HFFc6 (cell line): Measurements from ENCODE around the gene TWIST2. TPM values are rescaled to one million over a fixed set of nuclear protein-coding genes. Genes with fewer than 3 reads are reported as not detected.
A peak's percentile ranks its signal among the peaks of the same experiment; 100 is the strongest.

ENCODE experiments used
- DNase-seq: peaks from one replicate; pipeline ENCODE4 v3.0.0-alpha.2; 2018
- H3K27ac Mint-ChIP-seq: 2 replicates; pipeline ENCODE4 v1.8.0; 2020; ENCODE audit warnings: mild to moderate bottlenecking, mixed read lengths
- H3K27me3 Mint-ChIP-seq: 2 replicates; pipeline ENCODE4 v1.8.0; 2021; ENCODE audit warnings: mild to moderate bottlenecking, moderate library complexity, mixed read lengths; ENCODE audit not compliant: insufficient read depth
- H3K36me3 Mint-ChIP-seq: 2 replicates; pipeline ENCODE4 v1.8.0; 2021; ENCODE audit warnings: low read depth, mixed read lengths
- H3K4me1 Mint-ChIP-seq: 2 replicates; pipeline ENCODE4 v1.8.0; 2020; ENCODE audit warnings: low read depth, mixed read lengths
- H3K4me3 Mint-ChIP-seq: 2 replicates; pipeline ENCODE4 v1.8.0; 2020; ENCODE audit warnings: mild to moderate bottlenecking, moderate library complexity, mixed read lengths
- H3K9me3 Mint-ChIP-seq: 2 replicates; pipeline ENCODE4 v1.8.0; 2020; ENCODE audit warnings: mild to moderate bottlenecking, mixed read lengths
- total RNA-seq, 6 experiments: library from RNA; stranded (reverse); fragmentation: NEBNext Ultra II Directional; extraction: Animal tissue kit (Norgen Biotek cat#: 25700); gene quantifications; 2 replicates in 1 of 6; 3 replicates in 5 of 6; pipeline ENCODE4 v1.2.3, GENCODE V29; 2021
- TF ChIP-seq, protein P1 (sequence below): fragments of 200-600 bp; sonication (generic); IDR thresholded peaks from 2 replicates; pipeline ENCODE4 v1.5.0; 2021; ENCODE audit warnings: antibody characterized with exemption, mild to moderate bottlenecking

TWIST2 gene
- total RNA-seq, 6 experiments from 2014 or later = 127 to 146 (median 137) TPM

DNA sequence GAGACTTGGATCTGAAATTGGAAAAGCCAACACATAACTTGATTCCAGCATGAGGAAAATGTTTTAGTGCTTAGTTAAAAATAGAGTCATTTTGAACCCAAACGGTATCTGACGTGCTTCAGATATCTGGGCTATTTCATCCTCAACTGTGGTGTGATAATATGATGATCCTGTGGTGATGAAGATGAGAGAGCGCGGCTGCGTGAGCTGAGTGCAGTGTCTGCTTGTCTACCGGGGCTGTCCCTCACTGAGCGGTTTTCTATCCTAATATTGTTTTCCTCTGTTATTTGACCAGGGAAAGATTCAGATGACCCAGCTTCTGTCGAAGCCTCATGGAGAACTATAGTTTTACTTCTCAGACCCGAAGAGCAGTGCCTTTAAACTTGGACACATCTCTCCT is 5.8 kb downstream of the TWIST2 start:
- Mint-ChIP-seq H3K4me1 (peaks cover 75% of the 10 kb centered on the region), H3K36me3 (peaks cover 81% of the 10 kb centered on the region), H3K27me3 (peaks cover 9% of the 10 kb centered on the region), H3K27ac (peak overlapping the region; percentile 98), H3K9me3 (no peaks in the 10 kb centered on the region), H3K4me3 (peak overlapping the region; percentile 90)
- TF ChIP-seq, protein P1, sequence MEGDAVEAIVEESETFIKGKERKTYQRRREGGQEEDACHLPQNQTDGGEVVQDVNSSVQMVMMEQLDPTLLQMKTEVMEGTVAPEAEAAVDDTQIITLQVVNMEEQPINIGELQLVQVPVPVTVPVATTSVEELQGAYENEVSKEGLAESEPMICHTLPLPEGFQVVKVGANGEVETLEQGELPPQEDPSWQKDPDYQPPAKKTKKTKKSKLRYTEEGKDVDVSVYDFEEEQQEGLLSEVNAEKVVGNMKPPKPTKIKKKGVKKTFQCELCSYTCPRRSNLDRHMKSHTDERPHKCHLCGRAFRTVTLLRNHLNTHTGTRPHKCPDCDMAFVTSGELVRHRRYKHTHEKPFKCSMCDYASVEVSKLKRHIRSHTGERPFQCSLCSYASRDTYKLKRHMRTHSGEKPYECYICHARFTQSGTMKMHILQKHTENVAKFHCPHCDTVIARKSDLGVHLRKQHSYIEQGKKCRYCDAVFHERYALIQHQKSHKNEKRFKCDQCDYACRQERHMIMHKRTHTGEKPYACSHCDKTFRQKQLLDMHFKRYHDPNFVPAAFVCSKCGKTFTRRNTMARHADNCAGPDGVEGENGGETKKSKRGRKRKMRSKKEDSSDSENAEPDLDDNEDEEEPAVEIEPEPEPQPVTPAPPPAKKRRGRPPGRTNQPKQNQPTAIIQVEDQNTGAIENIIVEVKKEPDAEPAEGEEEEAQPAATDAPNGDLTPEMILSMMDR = no peak
- DNase-seq = no peak

DNA sequence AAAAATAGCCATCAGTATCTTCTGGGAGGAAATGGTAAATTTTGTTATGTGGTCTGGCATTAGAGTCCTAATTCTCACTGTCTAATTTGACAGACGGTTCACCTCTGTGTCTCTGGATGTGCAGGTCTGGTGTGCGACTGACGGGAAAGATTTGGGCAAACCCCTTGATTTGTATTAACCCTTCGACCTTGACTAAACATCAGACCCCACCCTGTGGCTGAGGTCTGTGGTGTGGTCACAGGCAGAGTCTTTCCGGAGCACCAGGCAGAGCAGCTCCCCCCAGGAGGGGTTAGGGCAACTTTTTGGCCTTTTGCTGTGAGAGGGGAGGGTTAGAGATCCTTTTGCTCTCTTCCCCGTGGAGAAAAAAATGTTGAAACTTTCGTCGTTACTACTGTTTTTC is 6.4 kb downstream of the TWIST2 start:
- Mint-ChIP-seq H3K36me3 (peaks cover 85% of the 10 kb centered on the region), H3K4me1 (peaks cover 80% of the 10 kb centered on the region), H3K9me3 (no peaks in the 10 kb centered on the region), H3K27me3 (peaks cover 9% of the 10 kb centered on the region), H3K4me3 (peak overlapping the region; percentile 90), H3K27ac (peak overlapping the region; percentile 98)
- no peak for DNase-seq
- TF ChIP-seq, protein P1 = no peak

DNA sequence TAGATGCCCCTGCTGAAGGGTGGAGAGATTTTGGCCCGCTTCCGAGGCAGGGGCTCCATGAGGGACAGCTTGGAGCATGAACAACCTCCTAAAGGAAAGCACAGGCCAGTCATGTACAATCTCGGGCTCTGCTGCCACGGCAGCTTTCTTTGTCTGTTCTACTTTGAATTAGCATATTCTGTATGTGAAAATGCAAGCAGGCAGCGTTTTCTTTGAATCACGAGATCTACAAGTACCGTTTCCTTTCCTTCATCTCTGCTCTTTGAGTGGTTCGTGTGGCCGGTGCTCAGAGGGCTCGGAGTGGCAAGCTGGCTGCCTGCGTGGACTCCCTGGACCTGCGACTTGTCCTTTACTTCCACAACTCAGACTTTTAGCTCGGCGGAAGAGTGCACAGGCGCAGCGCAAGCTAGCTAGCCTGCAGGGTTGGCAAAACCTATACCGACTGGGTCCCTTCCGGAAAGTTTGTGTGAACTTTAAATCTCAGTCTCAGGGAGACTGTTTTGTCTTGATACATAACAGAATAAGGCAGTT is 6.9 kb downstream of the TWIST2 start:
- Mint-ChIP-seq H3K9me3 (no peaks in the 10 kb centered on the region), H3K36me3 (peaks cover 87% of the 10 kb centered on the region), H3K4me3 (peak overlapping the region; percentile 90), H3K27ac (peak overlapping the region; percentile 98), H3K27me3 (peaks cover 11% of the 10 kb centered on the region), H3K4me1 (peaks cover 86% of the 10 kb centered on the region)
- TF ChIP-seq, protein P1 = no peak
- no peak for DNase-seq

- Mint-ChIP-seq H3K4me1 (peaks cover 91% of the 10 kb centered on the region), H3K36me3 (peaks cover 87% of the 10 kb centered on the region), H3K27me3 (peaks cover 12% of the 10 kb centered on the region), H3K4me3 (peak overlapping the region; percentile 90), H3K9me3 (no peaks in the 10 kb centered on the region), H3K27ac (peak overlapping the region; percentile 98)
- DNase-seq = no peak
- TF ChIP-seq, protein P1 = no peak
Measured at GRCh38 chr2:238855299-238855698, 7.4 kb downstream of the TWIST2 start.

GRCh38 chr2:238855891-238856580 is 8.2 kb downstream of the TWIST2 start:
- no peaks in the 10 kb centered on the region for H3K9me3 Mint-ChIP-seq

More at GRCh38 chr2:238855891-238856580, 8.2 kb downstream of the TWIST2 start:
- peak overlapping the region; percentile 98 for H3K27ac Mint-ChIP-seq
- TF ChIP-seq, protein P1 = no peak
- H3K4me1 Mint-ChIP-seq = peaks cover 98% of the 10 kb centered on the region
- H3K4me3 Mint-ChIP-seq = peak overlapping the region; percentile 90
- H3K36me3 Mint-ChIP-seq = peaks cover 82% of the 10 kb centered on the region
- H3K27me3 Mint-ChIP-seq = peaks cover 12% of the 10 kb centered on the region
- DNase-seq = no peak
